Natural killer cell (primary cell): Measurements from ENCODE around the gene APBA1. TPM values are rescaled to one million over a fixed set of nuclear protein-coding genes. Genes with fewer than 3 reads are reported as not detected.

Source experiments
- ATAC-seq, 3 donors: fragments of 150-1000 bp in 2 of 3; fragments of 200-7000 bp in 1 of 3; cut with Tn5 transposase; 1 replicate in 1 of 3; 2 replicates in 2 of 3; pipeline ENCODE4 v1.10.0; 2021; ENCODE audit warnings: mild to moderate bottlenecking in 2 of 3, moderate library complexity in 2 of 3
- DNase-seq, 2 donors: peaks; one replicate each; pipeline versions ENCODE4 v3.0.0 to v3.0.0-alpha.2; 2013 to 2021; ENCODE audit warnings: mixed read lengths in 1 of 2
- H3K27ac ChIP-seq: one replicate; pipeline ENCODE4 v1.5.1; 2013; ENCODE audit warnings: mild to moderate bottlenecking, low read length
- H3K27me3 ChIP-seq: one replicate; pipeline ENCODE4 v1.6.1; 2013; ENCODE audit warnings: low read length; ENCODE audit not compliant: control insufficient read depth, insufficient read depth
- H3K36me3 ChIP-seq: one replicate; pipeline ENCODE4 v1.6.1; 2013; ENCODE audit warnings: low read length; ENCODE audit not compliant: control insufficient read depth, insufficient read depth
- H3K4me1 ChIP-seq: one replicate; pipeline ENCODE4 v1.6.1; 2013; ENCODE audit warnings: low read length; ENCODE audit not compliant: control insufficient read depth, insufficient read depth
- H3K4me3 ChIP-seq: one replicate; pipeline ENCODE4 v1.5.1; 2013; ENCODE audit warnings: low read length
- H3K9me3 ChIP-seq: one replicate; pipeline ENCODE4 v1.6.1; 2013; ENCODE audit warnings: low read length; ENCODE audit not compliant: control insufficient read depth, insufficient read depth
- H3K27ac Mint-ChIP-seq, 2 donors: one replicate each; pipeline ENCODE4 v1.8.0; 2022; ENCODE audit warnings: mild to moderate bottlenecking in 2 of 2, mixed read lengths in 2 of 2, moderate library complexity in 1 of 2
- H3K27me3 Mint-ChIP-seq, 2 donors: one replicate each; pipeline ENCODE4 v1.8.0; 2022; ENCODE audit warnings: low read depth in 2 of 2, mixed read lengths in 2 of 2
- H3K36me3 Mint-ChIP-seq: one replicate; pipeline ENCODE4 v1.8.0; 2022; ENCODE audit warnings: mixed read lengths
- H3K4me1 Mint-ChIP-seq, 2 donors: one replicate each; pipeline ENCODE4 v1.8.0; 2022; ENCODE audit warnings: mixed read lengths in 2 of 2
- H3K4me3 Mint-ChIP-seq: one replicate; pipeline ENCODE4 v1.8.0; 2022; ENCODE audit warnings: mild to moderate bottlenecking, moderate library complexity, mixed read lengths
- H3K9me3 Mint-ChIP-seq, 2 donors: one replicate each; pipeline ENCODE4 v1.8.0; 2022; ENCODE audit warnings: mixed read lengths in 2 of 2
- CTCF ChIP-seq: fragments of 200-600 bp; IDR thresholded peaks from one replicate; pipeline ENCODE4 v1.8.0; 2022; ENCODE audit warnings: antibody characterized with exemption
- WGBS: methylation state at CpG from one replicate; pipeline ENCODE4 v1.1.7; 2013; ENCODE audit warnings: missing lambda C conversion rate; ENCODE audit not compliant: insufficient coverage; 5-methylcytosine and 5-hydroxymethylcytosine counted together
- intact Hi-C: fragments of 100-400 bp; cut with micrococcal nuclease; formaldehyde crosslinking; loops from one replicate; pipeline ENCODE4 v1.14.2; 2022
- total RNA-seq, 4 donors: library from RNA; stranded (reverse); fragments of 120-200 nt in 1 of 4; gene quantifications; one replicate each; pipeline versions ENCODE4 v1.2.3 to v1.2.4, GENCODE V29; 2013 to 2022

APBA1 gene
- total RNA-seq, 3 donors from 2014 or later (not counting 1 experiment from before 2014, with no cell fraction given), result 0.11 to 0.31 (median 0.13) TPM

- peaks cover 2 to 9% of the 10 kb centered on the region in 2 donors for H3K27me3 Mint-ChIP-seq
- ATAC-seq, result no peak
- no peaks in the 10 kb centered on the region for H3K27me3 ChIP-seq
Measured at GRCh38 chr9:69388596-69388995, 283.6 kb downstream of the APBA1 start.

GRCh38 chr9:69386651-69387050 is 285.5 kb downstream of the APBA1 start:
- Mint-ChIP-seq H3K27ac (no peak overlapping the region), H3K4me3 (no peak overlapping the region), H3K27me3 (peaks cover 0 to 9% of the 10 kb centered on the region in 2 donors), H3K36me3 (no peaks in the 10 kb centered on the region), H3K9me3 (no peaks in the 10 kb centered on the region), H3K4me1 (no peaks in the 10 kb centered on the region)
- Histone ChIP-seq H3K4me3 (no peak overlapping the region), H3K27ac (no peak overlapping the region), H3K4me1 (no peaks in the 10 kb centered on the region), H3K9me3 (no peaks in the 10 kb centered on the region), H3K36me3 (no peaks in the 10 kb centered on the region), H3K27me3 (no peaks in the 10 kb centered on the region)
- intact Hi-C loops, result loop anchor here (10.0 kb wide), 1 partner anchor 58 kb away; no protein-coding TSS in a partner anchor
- TF ChIP-seq CTCF, result no peak
- ATAC-seq (no peak), DNase-seq (no peak)
- WGBS, result 67% methylated on average over 4 of the region's 4 CpGs

More at GRCh38 chr9:69388596-69388995, 283.6 kb downstream of the APBA1 start:
- Mint-ChIP-seq H3K9me3 (no peaks in the 10 kb centered on the region), H3K27ac (no peak overlapping the region), H3K4me1 (no peaks in the 10 kb centered on the region), H3K36me3 (no peaks in the 10 kb centered on the region), H3K4me3 (no peak overlapping the region)
- no peaks in the 10 kb centered on the region for H3K9me3 ChIP-seq
- intact Hi-C loops, result loop anchor here (10.0 kb wide), 1 partner anchor 56 kb away; no protein-coding TSS in a partner anchor
- TF ChIP-seq CTCF, result no peak
- H3K4me1 ChIP-seq, result no peaks in the 10 kb centered on the region
- 96% methylated on average over 3 of the region's 3 CpGs for WGBS
- no peaks in the 10 kb centered on the region for H3K36me3 ChIP-seq
- no peak for DNase-seq
- H3K4me3 ChIP-seq, result no peak overlapping the region
- no peak overlapping the region for H3K27ac ChIP-seq

- no peak for TF ChIP-seq CTCF
- no peak overlapping the region for H3K4me3 ChIP-seq
- no peaks in the 10 kb centered on the region for H3K9me3 Mint-ChIP-seq
- H3K27ac ChIP-seq, result no peak overlapping the region
- WGBS, result 60% methylated on average over 5 of the region's 6 CpGs
- intact Hi-C loops, result loop anchor here (10.0 kb wide), 1 partner anchor 59 kb away; no protein-coding TSS in a partner anchor
- H3K4me1 ChIP-seq, result no peaks in the 10 kb centered on the region
- ATAC-seq (no peak), DNase-seq (no peak)
- peaks cover 0 to 9% of the 10 kb centered on the region in 2 donors for H3K27me3 Mint-ChIP-seq
- H3K4me1 Mint-ChIP-seq, result no peaks in the 10 kb centered on the region
- no peaks in the 10 kb centered on the region for H3K36me3 Mint-ChIP-seq
- no peak overlapping the region for H3K4me3 Mint-ChIP-seq
- no peaks in the 10 kb centered on the region for H3K27me3 ChIP-seq
- H3K27ac Mint-ChIP-seq, result no peak overlapping the region
- H3K9me3 ChIP-seq, result no peaks in the 10 kb centered on the region
- no peaks in the 10 kb centered on the region for H3K36me3 ChIP-seq
Measured at GRCh38 chr9:69385581-69386033, 286.6 kb downstream of the APBA1 start.

- Mint-ChIP-seq H3K27me3 (no peaks in the 10 kb centered on the region), H3K36me3 (no peaks in the 10 kb centered on the region), H3K4me3 (no peak overlapping the region), H3K4me1 (no peaks in the 10 kb centered on the region), H3K9me3 (no peaks in the 10 kb centered on the region), H3K27ac (no peak overlapping the region)
- Histone ChIP-seq H3K4me1 (no peaks in the 10 kb centered on the region), H3K36me3 (no peaks in the 10 kb centered on the region), H3K27me3 (no peaks in the 10 kb centered on the region), H3K4me3 (no peak overlapping the region), H3K27ac (no peak overlapping the region), H3K9me3 (no peaks in the 10 kb centered on the region)
- TF ChIP-seq CTCF, result no peak
- WGBS, result 81% methylated on average over 3 of the region's 4 CpGs
- DNase-seq (no peak), ATAC-seq (no peak)
- intact Hi-C loops, result loop anchor here (10.0 kb wide), 1 partner anchor 63 kb away; no protein-coding TSS in a partner anchor
Measured at GRCh38 chr9:69382135-69382534, 290.0 kb downstream of the APBA1 start.
